ENCODE measurements around the gene TTLL1.

Gene TTLL1

DNA sequence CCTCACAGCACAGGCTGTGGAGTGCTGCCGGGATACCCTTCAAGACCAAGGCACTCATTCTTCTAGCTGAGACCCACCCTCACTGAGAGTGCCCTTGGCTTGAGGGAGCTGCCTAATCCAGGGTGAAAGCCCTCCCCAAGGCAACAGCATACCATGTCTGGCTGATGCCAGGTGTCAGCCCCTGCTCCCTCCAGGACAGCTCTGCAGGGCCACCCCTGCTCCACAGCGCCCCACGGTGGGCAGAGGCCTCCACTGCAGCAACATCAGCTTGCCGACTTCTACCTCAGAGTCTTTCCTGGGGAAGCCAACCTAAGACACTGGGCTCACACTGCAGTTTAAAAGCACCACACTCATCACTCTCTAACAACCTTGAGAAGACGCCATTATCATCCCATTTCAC lies 29.0 kb downstream of the TTLL1 start:
- H3K4me2 ChIP-seq (ENCODE audit: insufficient read depth, low read length): no peak overlapping the region
- no peak overlapping the region for H3K27ac ChIP-seq (ENCODE audit: low read length)
- H3K36me3 ChIP-seq (ENCODE audit: insufficient read depth, low read length): no peaks in the 10 kb centered on the region
- peak; percentile 70 for ATAC-seq (ENCODE audit: insufficient read depth, low read depth)
- no peaks in the 10 kb centered on the region for H3K79me2 ChIP-seq (ENCODE audit: insufficient read depth, low read length)
- no peak overlapping the region for H2AFZ ChIP-seq (ENCODE audit: low read depth, low read length)
- H3K9me3 ChIP-seq (ENCODE audit: insufficient read depth, low read length, severe bottlenecking): no peaks in the 10 kb centered on the region
- H3K9ac ChIP-seq (ENCODE audit: low read depth, low read length): no peak overlapping the region
- DNase-seq: peak; percentile 62
- no peaks in the 10 kb centered on the region for H4K20me1 ChIP-seq (ENCODE audit: insufficient read depth, low read length)
- no peaks in the 10 kb centered on the region for H3K4me1 ChIP-seq (ENCODE audit: insufficient read depth, low read length)
- no peak overlapping the region for H3K4me3 ChIP-seq (ENCODE audit: low read depth in 1 of 2, low read length in 2 of 2)
- TF ChIP-seq EZH2 (IDR thresholded peaks at IDR 0.05; ENCODE audit: borderline replicate concordance, low read depth, low read length, severe bottlenecking): no peak
- TF ChIP-seq, protein P1, sequence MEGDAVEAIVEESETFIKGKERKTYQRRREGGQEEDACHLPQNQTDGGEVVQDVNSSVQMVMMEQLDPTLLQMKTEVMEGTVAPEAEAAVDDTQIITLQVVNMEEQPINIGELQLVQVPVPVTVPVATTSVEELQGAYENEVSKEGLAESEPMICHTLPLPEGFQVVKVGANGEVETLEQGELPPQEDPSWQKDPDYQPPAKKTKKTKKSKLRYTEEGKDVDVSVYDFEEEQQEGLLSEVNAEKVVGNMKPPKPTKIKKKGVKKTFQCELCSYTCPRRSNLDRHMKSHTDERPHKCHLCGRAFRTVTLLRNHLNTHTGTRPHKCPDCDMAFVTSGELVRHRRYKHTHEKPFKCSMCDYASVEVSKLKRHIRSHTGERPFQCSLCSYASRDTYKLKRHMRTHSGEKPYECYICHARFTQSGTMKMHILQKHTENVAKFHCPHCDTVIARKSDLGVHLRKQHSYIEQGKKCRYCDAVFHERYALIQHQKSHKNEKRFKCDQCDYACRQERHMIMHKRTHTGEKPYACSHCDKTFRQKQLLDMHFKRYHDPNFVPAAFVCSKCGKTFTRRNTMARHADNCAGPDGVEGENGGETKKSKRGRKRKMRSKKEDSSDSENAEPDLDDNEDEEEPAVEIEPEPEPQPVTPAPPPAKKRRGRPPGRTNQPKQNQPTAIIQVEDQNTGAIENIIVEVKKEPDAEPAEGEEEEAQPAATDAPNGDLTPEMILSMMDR (IDR thresholded peaks at IDR 0.05; ENCODE audit: borderline replicate concordance, extremely low read depth, low read length, poor library complexity, severe bottlenecking): peak; percentile 89
- no peaks in the 10 kb centered on the region for H3K27me3 ChIP-seq (ENCODE audit: insufficient read depth, low read length, poor library complexity)

DNA sequence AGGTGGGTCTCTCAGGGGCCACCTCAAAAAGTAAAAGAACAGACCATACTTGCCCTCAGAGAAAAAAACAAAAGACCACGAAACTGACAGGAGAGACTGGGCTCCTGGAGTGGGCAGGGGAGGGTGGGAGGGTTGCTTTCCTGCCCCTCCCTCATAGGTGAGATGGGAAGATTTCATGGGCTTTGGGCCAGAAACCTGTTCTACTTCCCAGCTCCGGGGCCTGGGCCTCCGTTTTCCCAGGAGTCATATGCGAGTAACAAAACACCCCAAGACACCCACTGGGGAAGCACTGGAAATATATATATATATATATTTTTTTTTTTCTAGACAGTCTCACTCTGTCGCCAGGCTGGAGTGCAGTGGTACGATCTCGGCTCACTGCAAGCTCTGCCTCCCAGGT lies 31.6 kb downstream of the TTLL1 start:
- Histone ChIP-seq H3K4me2 (ENCODE audit: insufficient read depth, low read length) (no peak overlapping the region), H3K27me3 (ENCODE audit: insufficient read depth, low read length, poor library complexity) (no peaks in the 10 kb centered on the region), H4K20me1 (ENCODE audit: insufficient read depth, low read length) (no peaks in the 10 kb centered on the region), H3K27ac (ENCODE audit: low read length) (no peak overlapping the region), H3K79me2 (ENCODE audit: insufficient read depth, low read length) (no peaks in the 10 kb centered on the region), H3K9me3 (ENCODE audit: insufficient read depth, low read length, severe bottlenecking) (no peaks in the 10 kb centered on the region), H2AFZ (ENCODE audit: low read depth, low read length) (no peak overlapping the region), H3K4me1 (ENCODE audit: insufficient read depth, low read length) (no peaks in the 10 kb centered on the region), H3K4me3 (ENCODE audit: low read depth in 1 of 2, low read length in 2 of 2) (no peak overlapping the region), H3K9ac (ENCODE audit: low read depth, low read length) (no peak overlapping the region), H3K36me3 (ENCODE audit: insufficient read depth, low read length) (no peaks in the 10 kb centered on the region)
- TF ChIP-seq EZH2 (IDR thresholded peaks at IDR 0.05; ENCODE audit: borderline replicate concordance, low read depth, low read length, severe bottlenecking): no peak
- TF ChIP-seq, protein P1 (IDR thresholded peaks at IDR 0.05; ENCODE audit: borderline replicate concordance, extremely low read depth, low read length, poor library complexity, severe bottlenecking): no peak
- ATAC-seq (ENCODE audit: insufficient read depth, low read depth): no peak
- DNase-seq: no peak

DNA sequence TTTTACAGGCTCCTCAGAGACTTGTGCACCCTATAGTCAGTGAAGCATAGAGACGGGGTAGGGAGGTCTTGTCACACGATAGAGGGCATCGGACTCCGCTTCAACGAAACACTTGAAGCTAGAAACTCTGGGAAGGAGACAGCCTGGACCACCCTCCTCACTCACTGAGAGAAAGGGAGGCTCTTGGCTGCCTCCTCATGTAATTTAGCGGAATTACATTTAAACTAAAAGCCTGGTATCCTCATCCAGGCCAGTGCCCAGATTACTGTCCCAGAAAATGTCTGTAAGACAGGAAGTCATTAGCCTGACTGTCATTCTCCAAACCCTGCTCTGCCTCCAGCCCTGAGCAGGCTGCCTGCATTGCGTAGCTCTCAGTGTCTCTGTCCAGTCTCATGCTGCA lies 36.0 kb downstream of the TTLL1 start:
- no peak overlapping the region for H3K4me2 ChIP-seq (ENCODE audit: insufficient read depth, low read length)
- TF ChIP-seq EZH2 (IDR thresholded peaks at IDR 0.05; ENCODE audit: borderline replicate concordance, low read depth, low read length, severe bottlenecking): no peak
- TF ChIP-seq, protein P1 (IDR thresholded peaks at IDR 0.05; ENCODE audit: borderline replicate concordance, extremely low read depth, low read length, poor library complexity, severe bottlenecking): peak; percentile 55
- no peaks in the 10 kb centered on the region for H3K79me2 ChIP-seq (ENCODE audit: insufficient read depth, low read length)
- H3K36me3 ChIP-seq (ENCODE audit: insufficient read depth, low read length): no peaks in the 10 kb centered on the region
- DNase-seq (no peak), ATAC-seq (ENCODE audit: insufficient read depth, low read depth) (no peak)
- H3K9ac ChIP-seq (ENCODE audit: low read depth, low read length): no peak overlapping the region
- H4K20me1 ChIP-seq (ENCODE audit: insufficient read depth, low read length): no peaks in the 10 kb centered on the region
- no peaks in the 10 kb centered on the region for H3K9me3 ChIP-seq (ENCODE audit: insufficient read depth, low read length, severe bottlenecking)
- no peaks in the 10 kb centered on the region for H3K4me1 ChIP-seq (ENCODE audit: insufficient read depth, low read length)
- no peak overlapping the region for H3K4me3 ChIP-seq (ENCODE audit: low read depth in 1 of 2, low read length in 2 of 2)
- no peak overlapping the region for H2AFZ ChIP-seq (ENCODE audit: low read depth, low read length)
- no peaks in the 10 kb centered on the region for H3K27me3 ChIP-seq (ENCODE audit: insufficient read depth, low read length, poor library complexity)
- H3K27ac ChIP-seq (ENCODE audit: low read length): no peak overlapping the region

DNA sequence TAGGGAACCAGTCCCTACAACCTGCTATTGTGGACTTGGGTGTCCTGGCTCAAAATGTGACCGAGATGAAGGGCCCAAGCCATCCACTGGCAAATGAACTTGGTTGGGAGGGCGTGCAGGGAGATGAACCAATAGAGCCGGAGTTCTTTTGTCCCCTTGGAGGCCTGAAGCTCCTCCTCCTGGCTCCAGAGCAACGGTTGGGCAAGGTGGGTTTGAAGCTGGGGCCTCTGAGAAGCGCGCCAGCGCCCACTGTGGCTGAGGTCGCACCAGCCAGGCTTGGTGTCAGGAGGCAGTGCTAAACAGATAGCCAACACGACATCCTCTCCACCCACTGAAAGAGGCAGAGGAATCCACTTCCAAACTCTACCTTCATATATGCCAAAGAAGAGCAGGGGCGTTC lies 38.2 kb downstream of the TTLL1 start:
- no peaks in the 10 kb centered on the region for H3K9me3 ChIP-seq (ENCODE audit: insufficient read depth, low read length, severe bottlenecking)
- TF ChIP-seq, protein P1 (IDR thresholded peaks at IDR 0.05; ENCODE audit: borderline replicate concordance, extremely low read depth, low read length, poor library complexity, severe bottlenecking): no peak
- no peak for TF ChIP-seq EZH2 (IDR thresholded peaks at IDR 0.05; ENCODE audit: borderline replicate concordance, low read depth, low read length, severe bottlenecking)
- no peaks in the 10 kb centered on the region for H3K79me2 ChIP-seq (ENCODE audit: insufficient read depth, low read length)
- no peak overlapping the region for H3K27ac ChIP-seq (ENCODE audit: low read length)
- DNase-seq (peak; percentile 11), ATAC-seq (ENCODE audit: insufficient read depth, low read depth) (no peak)
- H3K36me3 ChIP-seq (ENCODE audit: insufficient read depth, low read length): no peaks in the 10 kb centered on the region
- H3K4me2 ChIP-seq (ENCODE audit: insufficient read depth, low read length): no peak overlapping the region
- H4K20me1 ChIP-seq (ENCODE audit: insufficient read depth, low read length): no peaks in the 10 kb centered on the region
- H3K9ac ChIP-seq (ENCODE audit: low read depth, low read length): no peak overlapping the region
- no peaks in the 10 kb centered on the region for H3K27me3 ChIP-seq (ENCODE audit: insufficient read depth, low read length, poor library complexity)
- H3K4me3 ChIP-seq (ENCODE audit: low read depth in 1 of 2, low read length in 2 of 2): no peak overlapping the region
- H2AFZ ChIP-seq (ENCODE audit: low read depth, low read length): no peak overlapping the region
- H3K4me1 ChIP-seq (ENCODE audit: insufficient read depth, low read length): no peaks in the 10 kb centered on the region
